Brain microvascular endothelial cell (primary cell): ENCODE results near the gene UNC45B.
"Not testable (repeated sequence)": the region's sequence is repeated elsewhere in the genome, so short reads cannot be mapped to it uniquely, and the experiment has no call there.

Source experiments
- DNase-seq: peaks from one replicate; pipeline ENCODE4 v3.0.0-alpha.2; 2020
- H3K27ac ChIP-seq: fragments of 250-450 bp; sonication (Bioruptor Pico); 2 replicates; pipeline ENCODE4 v1.5.1; 2020; ENCODE audit warnings: mild to moderate bottlenecking, moderate library complexity
- H3K27me3 ChIP-seq: fragments of 250-450 bp; sonication (Bioruptor Pico); replicated peaks from 2 replicates; pipeline ENCODE4 v1.5.1; 2020; ENCODE audit warnings: mild to moderate bottlenecking
- H3K36me3 ChIP-seq: fragments of 250-450 bp; sonication (Bioruptor Pico); replicated peaks from 2 replicates; pipeline ENCODE4 v1.5.1; 2020; ENCODE audit warnings: mild to moderate bottlenecking
- H3K4me3 ChIP-seq: 2 replicates; pipeline ENCODE4 v1.5.1; 2011; ENCODE audit warnings: low read depth, mild to moderate bottlenecking, control low read depth, low read length, moderate library complexity
- in situ Hi-C: cut with HindIII; loops from 2 replicates; pipeline ENCODE4 v1.10.0; 2017; ENCODE audit warnings: low sequenced_read_pairs, low pct_ligation_motif_present
- TF ChIP-seq, protein P1 (sequence below): IDR thresholded peaks from 2 replicates; pipeline ENCODE4 v1.5.1; 2011; ENCODE audit warnings: low read depth, mild to moderate bottlenecking, moderate library complexity, low read length, control low read depth, inconsistent platforms; ENCODE audit errors: missing control alignments

UNC45B gene

DNA sequence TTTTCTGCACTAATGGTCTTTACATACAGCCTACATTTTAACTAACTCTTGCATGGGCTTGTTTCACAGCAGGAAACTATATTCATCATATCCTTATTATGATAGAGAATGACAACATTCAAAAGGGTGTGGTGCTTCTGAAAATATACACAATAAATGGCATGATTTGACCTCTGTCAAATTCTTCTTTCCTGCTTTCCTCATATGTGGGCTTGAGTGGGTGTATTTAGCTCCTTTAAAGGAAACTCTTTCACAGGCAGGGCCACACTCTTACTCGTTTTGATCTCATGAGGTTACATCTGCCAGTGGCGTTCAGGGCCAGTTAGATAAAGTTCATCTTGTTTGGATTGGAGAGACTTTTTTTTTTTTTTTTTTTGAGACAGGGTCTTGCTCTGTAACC lies 40.5 kb downstream of the UNC45B start:
- Histone ChIP-seq H3K27ac (no peak overlapping the region), H3K27me3 (no peaks in the 10 kb centered on the region), H3K36me3 (no peaks in the 10 kb centered on the region), H3K4me3 (no peak overlapping the region)
- DNase-seq = no peak
- in situ Hi-C loops = no loop called here
- TF ChIP-seq, protein P1, sequence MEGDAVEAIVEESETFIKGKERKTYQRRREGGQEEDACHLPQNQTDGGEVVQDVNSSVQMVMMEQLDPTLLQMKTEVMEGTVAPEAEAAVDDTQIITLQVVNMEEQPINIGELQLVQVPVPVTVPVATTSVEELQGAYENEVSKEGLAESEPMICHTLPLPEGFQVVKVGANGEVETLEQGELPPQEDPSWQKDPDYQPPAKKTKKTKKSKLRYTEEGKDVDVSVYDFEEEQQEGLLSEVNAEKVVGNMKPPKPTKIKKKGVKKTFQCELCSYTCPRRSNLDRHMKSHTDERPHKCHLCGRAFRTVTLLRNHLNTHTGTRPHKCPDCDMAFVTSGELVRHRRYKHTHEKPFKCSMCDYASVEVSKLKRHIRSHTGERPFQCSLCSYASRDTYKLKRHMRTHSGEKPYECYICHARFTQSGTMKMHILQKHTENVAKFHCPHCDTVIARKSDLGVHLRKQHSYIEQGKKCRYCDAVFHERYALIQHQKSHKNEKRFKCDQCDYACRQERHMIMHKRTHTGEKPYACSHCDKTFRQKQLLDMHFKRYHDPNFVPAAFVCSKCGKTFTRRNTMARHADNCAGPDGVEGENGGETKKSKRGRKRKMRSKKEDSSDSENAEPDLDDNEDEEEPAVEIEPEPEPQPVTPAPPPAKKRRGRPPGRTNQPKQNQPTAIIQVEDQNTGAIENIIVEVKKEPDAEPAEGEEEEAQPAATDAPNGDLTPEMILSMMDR = no peak

DNA sequence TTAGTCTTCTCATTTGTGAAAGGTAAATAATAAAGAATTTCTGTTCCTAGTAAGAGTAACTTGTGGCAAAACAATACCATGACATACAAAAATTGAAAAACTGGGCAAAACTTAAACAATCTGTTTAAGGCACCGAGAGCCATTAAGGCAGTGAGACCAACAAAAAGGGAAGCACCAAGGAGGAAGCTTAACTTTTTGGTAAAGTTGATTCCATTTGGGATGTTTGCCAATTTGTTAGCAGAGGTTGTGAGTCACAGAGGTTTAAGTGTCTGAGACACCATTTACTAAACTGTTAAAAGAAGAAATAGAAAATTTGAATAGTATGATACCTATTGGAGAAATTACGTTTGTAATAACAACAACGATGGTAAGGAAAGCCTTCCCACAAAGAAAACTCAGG lies 41.7 kb downstream of the UNC45B start:
- H3K27me3 ChIP-seq = no peaks in the 10 kb centered on the region
- in situ Hi-C loops = no loop called here
- DNase-seq = no peak
- H3K36me3 ChIP-seq = no peaks in the 10 kb centered on the region
- H3K4me3 ChIP-seq = no peak overlapping the region
- H3K27ac ChIP-seq = no peak overlapping the region
- TF ChIP-seq, protein P1 = no peak

DNA sequence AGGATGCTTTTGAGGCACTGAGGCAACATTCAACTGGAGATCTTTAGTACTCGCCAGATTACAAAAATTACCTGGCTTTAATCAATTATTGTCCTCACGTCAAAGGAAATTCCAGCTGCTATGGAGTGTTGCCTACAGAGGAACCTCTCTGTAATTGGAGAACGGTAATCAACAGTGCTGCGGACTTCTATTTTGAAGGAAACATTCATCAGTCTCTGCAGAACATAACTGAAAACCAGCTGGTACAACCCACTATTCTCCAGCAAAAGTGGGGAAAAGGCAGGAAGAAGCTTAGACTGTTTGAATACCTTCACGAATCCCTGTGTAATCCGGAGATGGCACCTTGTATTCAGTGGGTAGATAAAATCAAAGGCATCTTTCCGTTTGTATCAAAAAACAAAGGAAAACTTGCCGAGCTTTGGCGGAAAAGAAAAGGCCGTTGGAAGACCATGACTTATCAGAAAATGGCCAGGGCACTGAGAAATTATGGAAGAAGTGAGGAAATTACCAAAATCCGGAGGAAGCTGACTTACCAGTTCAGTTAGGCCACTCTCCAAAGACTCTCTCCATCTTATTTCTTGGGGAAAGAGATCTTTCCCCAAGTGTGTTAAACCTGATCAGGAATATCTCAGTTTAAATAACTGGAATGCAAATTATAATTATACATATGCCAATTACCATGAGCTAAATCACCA lies 43.5 kb downstream of the UNC45B start:
- Histone ChIP-seq H3K4me3 (no peak overlapping the region), H3K36me3 (no peaks in the 10 kb centered on the region), H3K27me3 (no peaks in the 10 kb centered on the region), H3K27ac (no peak overlapping the region)
- TF ChIP-seq, protein P1 = no peak
- in situ Hi-C loops = no loop called here
- DNase-seq = no peak

DNA sequence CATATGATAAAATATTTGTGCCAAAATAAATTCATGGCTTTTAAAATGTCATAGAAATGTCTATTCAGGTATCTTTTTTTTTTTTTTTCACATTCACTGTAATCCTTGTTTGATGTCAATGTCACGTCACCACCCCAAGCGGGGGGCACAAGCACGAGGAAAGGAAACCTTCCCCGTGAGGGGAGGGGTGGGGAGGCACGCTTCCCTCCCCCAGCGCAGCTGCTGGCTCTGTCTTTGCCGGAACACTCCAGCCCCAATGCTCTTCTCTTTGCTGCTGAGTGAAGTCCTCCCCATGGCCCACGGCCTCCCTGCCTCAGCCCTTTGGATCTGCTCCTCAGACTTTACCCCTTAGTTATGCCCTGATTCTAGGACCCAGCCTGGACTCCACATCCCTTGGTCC lies 45.1 kb downstream of the UNC45B start:
- H3K4me3 ChIP-seq = no peak overlapping the region
- H3K36me3 ChIP-seq = no peaks in the 10 kb centered on the region
- H3K27ac ChIP-seq = no peak overlapping the region
- TF ChIP-seq, protein P1 = no peak
- in situ Hi-C loops = no loop called here
- DNase-seq = no peak
- no peaks in the 10 kb centered on the region for H3K27me3 ChIP-seq

DNA sequence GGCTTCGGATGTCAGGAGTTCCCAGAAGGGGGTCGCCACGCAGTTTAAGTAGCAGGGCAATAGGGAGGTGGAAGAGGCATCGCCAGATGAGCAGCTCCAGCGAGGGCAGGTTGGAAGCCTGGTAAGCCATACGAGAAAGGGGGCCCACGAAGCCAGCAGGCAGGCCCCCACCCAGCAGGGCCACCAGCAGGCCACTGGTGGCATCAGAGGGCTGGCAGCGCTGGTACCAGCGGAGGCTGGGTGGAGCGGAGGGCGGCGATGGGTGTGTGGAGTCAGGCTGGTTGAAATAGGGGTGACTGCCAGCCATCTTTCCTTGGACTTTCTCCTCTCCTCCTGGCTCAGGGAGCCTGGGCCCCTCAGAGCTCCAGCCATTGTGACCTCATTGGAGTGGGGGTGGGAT lies 46.4 kb downstream of the UNC45B start, which contains the start of gene SLC35G3:
Gene SLC35G3, minus strand, starts transcription at position 393 of the 400 bp plus-strand sequence. Its CDS starts 86 bp downstream, at position 307.
- H3K27ac ChIP-seq, H3K27me3 ChIP-seq, H3K36me3 ChIP-seq, H3K4me3 ChIP-seq, in situ Hi-C loops, DNase-seq: not testable (repeated sequence)

DNA sequence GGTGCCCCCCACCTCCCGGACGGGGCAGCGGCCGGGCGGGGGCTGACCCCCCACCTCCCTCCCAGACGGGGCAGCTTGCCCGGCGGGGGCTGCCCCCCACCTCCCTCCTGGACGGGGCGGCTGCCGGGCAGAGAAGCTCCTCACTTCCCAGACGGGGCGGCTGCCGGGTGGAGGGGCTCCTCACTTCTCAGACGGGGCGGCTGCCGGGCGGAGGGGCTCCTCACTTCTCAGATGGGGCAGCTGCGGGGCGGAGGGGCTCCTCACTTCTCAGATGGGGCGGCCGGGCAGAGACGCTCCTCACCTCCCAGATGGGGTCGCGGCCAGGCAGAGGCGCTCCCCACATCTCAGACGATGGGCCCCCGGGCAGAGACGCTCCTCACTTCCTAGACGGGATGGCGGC lies 47.4 kb downstream of the UNC45B start:
- H3K27me3 ChIP-seq, in situ Hi-C loops, H3K4me3 ChIP-seq, DNase-seq, H3K27ac ChIP-seq, H3K36me3 ChIP-seq: not testable (repeated sequence)

DNA sequence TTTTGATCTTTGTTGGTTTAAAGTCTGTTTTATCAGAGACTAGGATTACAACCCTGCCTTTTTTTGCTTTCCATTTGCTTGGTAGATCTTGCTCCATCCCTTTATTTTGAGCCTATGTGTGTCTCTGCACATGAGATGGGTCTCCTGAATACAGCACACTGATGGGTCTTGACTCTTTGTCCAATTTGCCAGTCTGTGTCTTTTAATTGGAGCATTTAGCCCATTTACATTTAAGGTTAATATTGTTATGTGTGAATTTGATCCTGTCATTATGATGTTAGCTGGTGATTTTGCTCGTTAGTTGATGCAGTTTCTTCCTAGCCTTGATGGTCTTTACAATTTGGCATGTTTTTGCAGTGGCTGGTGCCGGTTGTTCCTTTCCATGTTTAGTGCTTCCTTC lies 55.0 kb downstream of the UNC45B start:
- DNase-seq, H3K36me3 ChIP-seq, H3K27ac ChIP-seq, H3K27me3 ChIP-seq, in situ Hi-C loops, H3K4me3 ChIP-seq: not testable (repeated sequence)
